Stimulated activated memory B cell treated with anti-CD40 and anti-IgM and Interleukin-4, amounts not matched to agents 10 μg/mL and 1 μg/mL and 100 μg/mL, for 72 hours (primary cell): ENCODE measurements around the gene PPP1R3G.

ENCODE experiments used
- ATAC-seq: fragments of 150-1000 bp; cut with Tn5 transposase; 2 replicates; pipeline ENCODE4 v1.10.0; 2021
- H3K27ac Mint-ChIP-seq: one replicate; pipeline ENCODE4 v1.8.0; 2022; ENCODE audit warnings: mild to moderate bottlenecking, mixed read lengths
- H3K27me3 Mint-ChIP-seq: one replicate; pipeline ENCODE4 v1.8.0; 2022; ENCODE audit warnings: mixed read lengths
- H3K36me3 Mint-ChIP-seq: one replicate; pipeline ENCODE4 v1.8.0; 2022; ENCODE audit warnings: mixed read lengths
- H3K4me1 Mint-ChIP-seq: one replicate; pipeline ENCODE4 v1.8.0; 2022; ENCODE audit warnings: mixed read lengths
- H3K4me3 Mint-ChIP-seq: one replicate; pipeline ENCODE4 v1.8.0; 2022; ENCODE audit warnings: mild to moderate bottlenecking, moderate library complexity, mixed read lengths
- H3K9me3 Mint-ChIP-seq: one replicate; pipeline ENCODE4 v1.8.0; 2022; ENCODE audit warnings: mixed read lengths

Gene PPP1R3G

GRCh38 chr6:5083307-5083583 is 1.9 kb upstream of the PPP1R3G start:
- no peak overlapping the region for H3K27ac Mint-ChIP-seq
- peaks cover 17% of the 10 kb centered on the region for H3K4me1 Mint-ChIP-seq
- H3K27me3 Mint-ChIP-seq, result peaks cover 58% of the 10 kb centered on the region
- no peak overlapping the region for H3K4me3 Mint-ChIP-seq
- H3K9me3 Mint-ChIP-seq, result no peaks in the 10 kb centered on the region
- ATAC-seq, result no peak
- no peaks in the 10 kb centered on the region for H3K36me3 Mint-ChIP-seq

GRCh38 chr6:5083813-5084359 is 1.3 kb upstream of the PPP1R3G start:
- Mint-ChIP-seq H3K4me3 (peak overlapping the region; percentile 62), H3K9me3 (no peaks in the 10 kb centered on the region), H3K36me3 (no peaks in the 10 kb centered on the region), H3K27ac (no peak overlapping the region), H3K27me3 (peaks cover 58% of the 10 kb centered on the region), H3K4me1 (peaks cover 17% of the 10 kb centered on the region)
- no peak for ATAC-seq

GRCh38 chr6:5084360-5084780 is 771 bp upstream of the PPP1R3G start:
- Mint-ChIP-seq H3K4me1 (peaks cover 17% of the 10 kb centered on the region), H3K27ac (no peak overlapping the region), H3K36me3 (no peaks in the 10 kb centered on the region), H3K9me3 (no peaks in the 10 kb centered on the region), H3K4me3 (peak overlapping the region; percentile 82), H3K27me3 (peaks cover 58% of the 10 kb centered on the region)
- ATAC-seq, result peak; percentile 55

DNA sequence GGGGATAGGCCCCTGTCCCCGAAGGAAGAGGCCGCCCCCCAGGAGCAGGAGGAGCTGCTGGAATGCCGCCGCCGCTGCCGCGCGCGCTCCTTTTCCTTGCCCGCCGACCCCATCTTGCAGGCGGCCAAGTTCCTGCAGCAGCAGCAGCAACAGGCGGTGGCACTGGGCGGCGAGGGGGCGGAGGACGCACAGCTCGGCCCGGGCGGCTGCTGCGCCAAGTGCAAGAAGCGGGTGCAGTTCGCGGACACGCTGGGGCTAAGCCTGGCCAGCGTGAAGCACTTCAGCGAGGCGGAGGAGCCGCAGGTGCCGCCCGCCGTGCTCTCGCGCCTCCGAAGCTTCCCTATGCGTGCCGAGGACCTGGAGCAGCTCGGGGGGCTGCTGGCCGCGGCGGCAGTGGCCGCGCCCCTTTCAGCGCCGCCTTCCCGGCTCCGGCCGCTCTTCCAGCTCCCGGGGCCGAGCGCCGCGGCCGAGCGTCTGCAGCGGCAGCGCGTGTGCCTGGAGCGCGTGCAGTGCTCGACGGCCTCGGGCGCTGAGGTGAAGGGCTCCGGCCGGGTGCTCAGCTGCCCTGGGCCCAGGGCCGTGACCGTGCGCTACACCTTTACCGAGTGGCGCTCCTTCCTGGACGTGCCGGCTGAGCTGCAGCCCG is 630 bp downstream of the PPP1R3G start:
- no peaks in the 10 kb centered on the region for H3K36me3 Mint-ChIP-seq
- H3K27me3 Mint-ChIP-seq, result peaks cover 58% of the 10 kb centered on the region
- no peak overlapping the region for H3K27ac Mint-ChIP-seq
- peaks cover 24% of the 10 kb centered on the region for H3K4me1 Mint-ChIP-seq
- peak overlapping the region; percentile 72 for H3K4me3 Mint-ChIP-seq
- H3K9me3 Mint-ChIP-seq, result no peaks in the 10 kb centered on the region
- ATAC-seq, result peak; percentile 10

GRCh38 chr6:5086294-5086890 is 1.3 kb downstream of the PPP1R3G start:
- Mint-ChIP-seq H3K4me3 (peak overlapping the region; percentile 47), H3K36me3 (no peaks in the 10 kb centered on the region), H3K27me3 (peaks cover 57% of the 10 kb centered on the region), H3K27ac (no peak overlapping the region), H3K9me3 (no peaks in the 10 kb centered on the region), H3K4me1 (peaks cover 31% of the 10 kb centered on the region)
- no peak for ATAC-seq

DNA sequence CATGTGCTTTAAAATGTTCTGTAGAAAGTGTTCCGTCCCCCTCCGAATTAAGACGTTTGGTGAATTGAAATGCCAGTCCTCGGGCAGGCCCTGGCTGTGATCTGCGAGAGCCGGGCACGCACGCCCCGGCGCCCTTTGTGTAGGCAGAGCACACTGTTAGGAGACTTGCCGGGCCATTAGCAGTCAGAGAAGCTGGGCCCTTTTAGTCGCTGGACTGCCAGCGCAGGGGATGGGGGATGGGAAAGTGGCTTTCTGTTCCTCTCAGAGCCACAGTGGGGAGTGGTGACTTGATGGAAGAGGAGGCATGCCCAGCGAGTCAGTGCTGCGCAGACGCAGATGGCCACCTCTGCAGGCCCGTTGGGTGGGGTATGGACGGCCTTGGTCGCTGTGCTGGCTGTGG is 2.2 kb downstream of the PPP1R3G start:
- Mint-ChIP-seq H3K36me3 (no peaks in the 10 kb centered on the region), H3K27ac (no peak overlapping the region), H3K27me3 (peaks cover 47% of the 10 kb centered on the region), H3K4me1 (peaks cover 37% of the 10 kb centered on the region), H3K9me3 (no peaks in the 10 kb centered on the region), H3K4me3 (peak overlapping the region; percentile 34)
- ATAC-seq, result no peak

GRCh38 chr6:5088780-5089179 is 3.6 kb downstream of the PPP1R3G start:
- H3K9me3 Mint-ChIP-seq, result no peaks in the 10 kb centered on the region
- H3K27ac Mint-ChIP-seq, result no peak overlapping the region
- H3K27me3 Mint-ChIP-seq, result peaks cover 33% of the 10 kb centered on the region
- no peak overlapping the region for H3K4me3 Mint-ChIP-seq
- ATAC-seq, result no peak
- H3K36me3 Mint-ChIP-seq, result no peaks in the 10 kb centered on the region
- peaks cover 37% of the 10 kb centered on the region for H3K4me1 Mint-ChIP-seq

DNA sequence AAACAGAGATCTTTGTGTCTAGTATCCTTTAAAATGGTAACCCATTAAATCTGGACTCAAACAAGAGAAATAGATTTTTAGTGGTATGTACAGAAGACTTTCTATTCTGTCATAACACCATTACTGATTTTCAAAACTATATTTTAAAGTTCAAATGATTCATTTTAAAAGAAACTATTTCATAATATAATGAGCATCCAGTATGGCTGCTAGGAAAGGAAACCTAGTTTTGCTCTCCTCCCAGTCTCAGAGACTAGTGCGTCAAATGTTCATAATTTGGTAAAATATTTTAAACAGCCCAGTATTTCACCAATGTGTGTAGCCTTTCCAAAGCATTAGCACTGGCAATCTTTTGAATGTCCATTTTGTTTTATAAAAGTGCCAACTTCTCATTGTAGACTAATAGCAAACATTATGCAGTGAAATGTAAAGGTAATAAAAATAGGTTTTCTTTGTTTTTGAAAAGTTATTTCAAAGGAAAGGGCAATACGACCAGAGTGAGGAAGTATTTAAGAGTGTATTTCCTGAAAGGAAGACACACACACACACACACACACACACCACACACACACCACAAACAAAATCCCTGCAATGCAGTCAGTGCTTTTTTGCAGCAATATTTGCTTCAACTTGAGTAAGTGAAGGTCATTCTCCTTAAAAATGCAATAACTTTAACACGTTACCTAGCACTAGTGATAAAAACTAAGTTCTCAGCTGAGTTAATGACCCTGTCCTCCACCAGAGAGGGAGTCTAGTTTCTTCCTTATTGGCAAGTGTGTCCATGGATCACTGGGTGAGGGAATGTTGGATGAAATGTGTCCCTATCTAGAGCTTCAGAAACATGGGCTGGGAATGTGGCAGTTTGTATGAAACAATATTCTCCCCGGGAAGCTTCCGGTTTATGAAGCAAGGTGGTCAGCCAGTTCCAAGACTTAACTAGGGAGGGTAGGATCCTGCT is 4.6 kb downstream of the PPP1R3G start:
- Mint-ChIP-seq H3K4me1 (peaks cover 39% of the 10 kb centered on the region), H3K9me3 (no peaks in the 10 kb centered on the region), H3K27me3 (peaks cover 23% of the 10 kb centered on the region), H3K27ac (no peak overlapping the region), H3K4me3 (no peak overlapping the region), H3K36me3 (no peaks in the 10 kb centered on the region)
- ATAC-seq, result no peak

- Mint-ChIP-seq H3K36me3 (no peaks in the 10 kb centered on the region), H3K4me1 (peaks cover 43% of the 10 kb centered on the region), H3K9me3 (no peaks in the 10 kb centered on the region), H3K4me3 (no peak overlapping the region), H3K27ac (no peak overlapping the region), H3K27me3 (peaks cover 19% of the 10 kb centered on the region)
- ATAC-seq, result peak; percentile 37
Measured at GRCh38 chr6:5090603-5091002, 5.5 kb downstream of the PPP1R3G start.

GRCh38 chr6:5091210-5092069 is 6.3 kb downstream of the PPP1R3G start:
- no peak overlapping the region for H3K27ac Mint-ChIP-seq
- no peaks in the 10 kb centered on the region for H3K36me3 Mint-ChIP-seq
- peaks cover 14% of the 10 kb centered on the region for H3K27me3 Mint-ChIP-seq
- no peak for ATAC-seq
- peaks cover 44% of the 10 kb centered on the region for H3K4me1 Mint-ChIP-seq
- H3K4me3 Mint-ChIP-seq, result no peak overlapping the region
- no peaks in the 10 kb centered on the region for H3K9me3 Mint-ChIP-seq

- H3K9me3 Mint-ChIP-seq, result no peaks in the 10 kb centered on the region
- no peak overlapping the region for H3K4me3 Mint-ChIP-seq
- H3K27ac Mint-ChIP-seq, result no peak overlapping the region
- peaks cover 42% of the 10 kb centered on the region for H3K4me1 Mint-ChIP-seq
- H3K27me3 Mint-ChIP-seq, result no peaks in the 10 kb centered on the region
- ATAC-seq, result no peak
- H3K36me3 Mint-ChIP-seq, result no peaks in the 10 kb centered on the region
Measured at GRCh38 chr6:5093231-5094015, 8.3 kb downstream of the PPP1R3G start.

GRCh38 chr6:5094327-5094726 is 9.2 kb downstream of the PPP1R3G start:
- Mint-ChIP-seq H3K27me3 (no peaks in the 10 kb centered on the region), H3K27ac (peak overlapping the region; percentile 57), H3K36me3 (no peaks in the 10 kb centered on the region), H3K4me3 (peak overlapping the region; percentile 10), H3K4me1 (peaks cover 42% of the 10 kb centered on the region), H3K9me3 (no peaks in the 10 kb centered on the region)
- ATAC-seq, result no peak

DNA sequence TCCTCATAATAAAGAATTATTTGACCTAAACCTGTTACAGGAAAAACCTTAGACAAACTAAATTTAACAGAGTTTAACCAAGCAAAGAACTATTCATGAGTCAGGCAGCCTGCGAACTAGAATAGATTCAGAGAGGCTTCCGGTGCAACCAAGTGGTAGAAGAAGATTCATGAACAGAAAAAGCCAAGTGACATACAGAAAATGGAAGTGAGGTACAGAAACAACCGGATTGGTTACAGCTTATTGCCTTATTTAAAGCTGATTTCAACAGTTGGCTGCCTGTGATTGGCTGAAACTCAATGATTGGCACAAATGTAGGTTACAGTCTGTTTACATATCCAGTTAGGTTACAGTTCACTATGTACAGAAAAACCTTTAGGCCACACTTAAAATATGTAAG is 10.1 kb downstream of the PPP1R3G start:
- Mint-ChIP-seq H3K4me3 (no peak overlapping the region), H3K27ac (peak overlapping the region; percentile 57), H3K9me3 (no peaks in the 10 kb centered on the region), H3K36me3 (no peaks in the 10 kb centered on the region), H3K27me3 (no peaks in the 10 kb centered on the region), H3K4me1 (peaks cover 40% of the 10 kb centered on the region)
- peak; percentile 72 for ATAC-seq

DNA sequence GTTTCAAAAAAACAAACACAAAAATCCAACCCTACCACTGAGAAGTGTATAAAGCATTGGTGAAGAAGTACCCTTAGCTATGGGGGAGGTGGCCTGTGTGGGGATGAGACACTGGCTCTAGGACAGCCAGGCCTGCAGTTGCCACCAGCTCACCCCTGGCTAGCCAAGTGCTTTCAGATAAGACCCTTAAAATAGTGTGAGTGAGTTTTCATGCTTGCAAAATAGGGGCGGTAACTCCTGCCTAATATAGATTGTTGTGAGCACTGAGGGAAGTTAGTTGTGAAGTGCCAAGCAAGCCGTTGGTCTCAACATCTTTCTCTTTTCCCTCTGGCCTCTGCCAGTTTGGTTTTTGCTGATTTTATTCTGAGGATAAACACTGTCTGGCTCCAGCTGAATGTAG is 11.3 kb downstream of the PPP1R3G start:
- no peaks in the 10 kb centered on the region for H3K27me3 Mint-ChIP-seq

More for the DNA sequence above, 11.3 kb downstream of the PPP1R3G start:
- no peak for ATAC-seq
- Mint-ChIP-seq H3K27ac (no peak overlapping the region), H3K9me3 (no peaks in the 10 kb centered on the region), H3K4me3 (no peak overlapping the region), H3K36me3 (no peaks in the 10 kb centered on the region), H3K4me1 (peaks cover 27% of the 10 kb centered on the region)
